RWPE2 (cell line): ENCODE data around the gene ZCWPW2.

Source experiments
- ATAC-seq: fragments of 200-7000 bp; cut with Tn5 transposase; 3 replicates; pipeline ENCODE4 v1.9.1; 2021; ENCODE audit warnings: low read depth
- DNase-seq: peaks from one replicate; pipeline ENCODE4 v3.0.0-alpha.2; 2020; ENCODE audit warnings: low spot score
- H3K27ac ChIP-seq: fragments of 450-650 bp; 2 replicates; pipeline ENCODE4 v1.5.1; 2017; ENCODE audit warnings: mild to moderate bottlenecking; ENCODE audit not compliant: poor library complexity, severe bottlenecking
- H3K27me3 ChIP-seq: fragments of 250-450 bp; sonication (Bioruptor Pico); 2 replicates; pipeline ENCODE4 v1.5.1; 2021; ENCODE audit warnings: mild to moderate bottlenecking, moderate library complexity; ENCODE audit not compliant: insufficient read depth, poor library complexity, severe bottlenecking
- H3K36me3 ChIP-seq: fragments of 250-450 bp; sonication (Bioruptor Pico); 2 replicates; pipeline ENCODE4 v1.5.1; 2020; ENCODE audit warnings: low read depth, mild to moderate bottlenecking, moderate library complexity
- H3K4me1 ChIP-seq: fragments of 250-450 bp; sonication (Bioruptor Pico); 2 replicates; pipeline ENCODE4 v1.5.1; 2021; ENCODE audit warnings: mild to moderate bottlenecking, moderate library complexity; ENCODE audit not compliant: insufficient read depth, poor library complexity, severe bottlenecking
- H3K4me3 ChIP-seq: fragments of 250-450 bp; sonication (Bioruptor Pico); 2 replicates; pipeline ENCODE4 v1.5.1; 2021; ENCODE audit warnings: mild to moderate bottlenecking, moderate library complexity; ENCODE audit not compliant: severe bottlenecking
- H3K9me3 ChIP-seq: fragments of 250-450 bp; sonication (Bioruptor Pico); 2 replicates; pipeline ENCODE4 v1.5.1; 2021; ENCODE audit warnings: mild to moderate bottlenecking, moderate library complexity; ENCODE audit not compliant: severe bottlenecking
- CTCF ChIP-seq: fragments of 450-650 bp; IDR thresholded peaks from one replicate; pipeline ENCODE4 v1.5.1; 2017; ENCODE audit warnings: mild to moderate bottlenecking, moderate library complexity; ENCODE audit not compliant: poor library complexity, severe bottlenecking

The ZCWPW2 gene

GRCh38 chr3:28547677-28548076 lies 199.2 kb downstream of the ZCWPW2 start:
- H3K36me3 ChIP-seq, result no peaks in the 10 kb centered on the region
- H3K27me3 ChIP-seq, result no peaks in the 10 kb centered on the region
- TF ChIP-seq CTCF, result no peak
- no peak for ATAC-seq
- H3K27ac ChIP-seq, result no peak overlapping the region
- no peaks in the 10 kb centered on the region for H3K4me1 ChIP-seq
- no peak for DNase-seq
- no peak overlapping the region for H3K4me3 ChIP-seq
- no peaks in the 10 kb centered on the region for H3K9me3 ChIP-seq

DNA sequence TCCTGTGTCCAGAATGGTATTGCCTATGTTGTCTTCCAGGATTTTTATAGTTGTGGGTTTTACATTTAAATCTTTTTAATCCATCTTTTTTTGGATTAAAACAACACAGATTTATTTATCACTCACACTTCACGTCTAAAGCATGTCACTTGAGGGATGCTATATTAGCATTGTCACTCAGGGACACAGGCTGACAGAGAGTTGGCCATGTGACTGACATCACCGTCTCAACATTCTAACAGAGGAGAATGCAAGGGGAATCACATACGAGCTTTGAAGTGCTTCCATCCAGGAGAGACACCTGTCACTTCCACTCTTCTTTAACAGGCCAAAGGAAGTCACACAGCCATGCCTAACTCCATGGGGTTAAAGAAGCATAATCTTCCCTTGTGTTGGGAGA lies 204.7 kb downstream of the ZCWPW2 start:
- TF ChIP-seq CTCF, result no peak
- Histone ChIP-seq H3K27ac (no peak overlapping the region), H3K4me3 (no peak overlapping the region), H3K4me1 (no peaks in the 10 kb centered on the region), H3K9me3 (no peaks in the 10 kb centered on the region), H3K36me3 (no peaks in the 10 kb centered on the region), H3K27me3 (no peaks in the 10 kb centered on the region)
- no peak for ATAC-seq
- no peak for DNase-seq

DNA sequence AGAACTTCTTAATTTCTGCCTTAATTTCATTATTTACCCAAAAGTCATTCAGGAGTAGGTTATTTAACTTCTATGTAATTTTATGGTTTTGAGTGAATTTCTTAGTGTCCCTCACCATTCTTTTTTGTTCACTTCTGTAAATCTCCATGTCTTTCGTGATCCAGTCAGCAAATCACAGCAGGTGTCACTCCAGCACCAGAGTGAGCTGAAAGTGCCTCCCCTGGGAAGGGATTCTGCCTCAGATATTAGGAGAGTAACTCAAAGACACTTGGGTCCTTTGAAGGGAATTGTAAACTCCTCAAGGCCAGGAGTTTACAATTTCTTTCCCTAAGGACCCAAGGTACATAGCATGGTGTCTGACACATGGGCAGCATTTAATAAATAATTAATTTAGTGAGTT lies 207.7 kb downstream of the ZCWPW2 start:
- no peak overlapping the region for H3K27ac ChIP-seq
- H3K4me1 ChIP-seq, result no peaks in the 10 kb centered on the region
- no peak for DNase-seq
- no peak for ATAC-seq
- no peaks in the 10 kb centered on the region for H3K27me3 ChIP-seq
- no peaks in the 10 kb centered on the region for H3K9me3 ChIP-seq
- H3K4me3 ChIP-seq, result no peak overlapping the region
- TF ChIP-seq CTCF, result no peak
- H3K36me3 ChIP-seq, result no peaks in the 10 kb centered on the region

- no peak for ATAC-seq
- H3K9me3 ChIP-seq, result no peaks in the 10 kb centered on the region
These were observed 215.7 kb downstream of the ZCWPW2 start for GRCh38 chr3:28564211-28564610.

GRCh38 chr3:28569357-28569756 lies 220.8 kb downstream of the ZCWPW2 start:
- H3K4me3 ChIP-seq, result no peak overlapping the region
- no peak overlapping the region for H3K27ac ChIP-seq
- no peak for ATAC-seq
- H3K4me1 ChIP-seq, result no peaks in the 10 kb centered on the region
- no peak for DNase-seq
- TF ChIP-seq CTCF, result no peak
- H3K9me3 ChIP-seq, result no peaks in the 10 kb centered on the region
- no peaks in the 10 kb centered on the region for H3K36me3 ChIP-seq
- H3K27me3 ChIP-seq, result peaks cover 13% of the 10 kb centered on the region

More at GRCh38 chr3:28564211-28564610, 215.7 kb downstream of the ZCWPW2 start:
- no peaks in the 10 kb centered on the region for H3K4me1 ChIP-seq
- no peaks in the 10 kb centered on the region for H3K36me3 ChIP-seq
- H3K4me3 ChIP-seq, result no peak overlapping the region
- no peaks in the 10 kb centered on the region for H3K27me3 ChIP-seq
- no peak for DNase-seq
- TF ChIP-seq CTCF, result no peak
- H3K27ac ChIP-seq, result no peak overlapping the region
